Measurements from ENCODE around the gene RASA3. TPM values are rescaled to one million over a fixed set of nuclear protein-coding genes. Genes with fewer than 3 reads are reported as not detected.
A peak's percentile ranks its signal among the peaks of the same experiment; 100 is the strongest.

Gene RASA3
- total RNA-seq, 1 experiment from 2014 or later = 0.95 TPM

DNA sequence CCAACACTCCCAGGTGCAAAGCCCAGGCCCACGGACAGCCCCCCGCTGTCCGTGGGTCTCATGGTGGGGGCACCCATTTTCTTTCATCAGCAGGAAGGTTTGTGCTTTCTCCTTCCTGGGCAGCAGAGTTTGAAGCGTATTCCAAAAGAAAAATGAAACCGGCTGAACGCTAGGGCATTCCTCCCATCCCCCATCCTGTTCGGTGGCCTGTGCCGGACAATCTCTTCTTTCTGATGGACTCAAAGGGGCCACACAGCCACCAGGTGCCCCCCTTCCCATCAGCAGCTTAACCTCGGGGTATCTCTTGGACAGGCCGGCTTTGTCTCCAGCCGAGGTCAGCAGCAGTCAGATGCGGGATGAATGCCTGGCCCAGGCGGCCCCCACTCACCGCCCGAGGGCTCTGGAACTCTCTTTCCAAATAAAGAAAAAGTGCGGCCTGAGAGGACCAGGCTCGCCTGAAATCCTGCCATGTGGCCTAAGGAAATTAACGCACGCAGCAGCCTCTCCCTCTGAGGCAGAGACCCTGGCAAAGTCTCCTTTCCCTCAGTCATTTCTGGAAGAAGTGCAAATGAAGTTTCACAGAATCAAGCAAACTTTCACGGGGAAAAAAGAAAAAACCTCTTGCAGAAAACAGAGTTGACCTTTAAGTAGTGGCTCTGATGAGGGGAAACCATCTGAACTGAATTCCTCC lies 67.8 kb downstream of the RASA3 start:
- H3K4me1 Mint-ChIP-seq (ENCODE audit: low read depth, unreplicated experiment) = no peaks in the 10 kb centered on the region
- no peaks in the 10 kb centered on the region for H3K9me3 ChIP-seq
- peak in 1 of 2 experiments; percentile 26 for DNase-seq
- no peaks in the 10 kb centered on the region for H3K27me3 Mint-ChIP-seq (ENCODE audit: insufficient read depth, unreplicated experiment)
- H3K4me3 Mint-ChIP-seq (ENCODE audit: unreplicated experiment) = peak overlapping the region; percentile 70
- CTCF ChIA-PET = no interaction called here
- POLR2A ChIA-PET = no interaction called here
- H3K4me1 ChIP-seq = peaks cover 11% of the 10 kb centered on the region
- TF ChIP-seq, protein P1, sequence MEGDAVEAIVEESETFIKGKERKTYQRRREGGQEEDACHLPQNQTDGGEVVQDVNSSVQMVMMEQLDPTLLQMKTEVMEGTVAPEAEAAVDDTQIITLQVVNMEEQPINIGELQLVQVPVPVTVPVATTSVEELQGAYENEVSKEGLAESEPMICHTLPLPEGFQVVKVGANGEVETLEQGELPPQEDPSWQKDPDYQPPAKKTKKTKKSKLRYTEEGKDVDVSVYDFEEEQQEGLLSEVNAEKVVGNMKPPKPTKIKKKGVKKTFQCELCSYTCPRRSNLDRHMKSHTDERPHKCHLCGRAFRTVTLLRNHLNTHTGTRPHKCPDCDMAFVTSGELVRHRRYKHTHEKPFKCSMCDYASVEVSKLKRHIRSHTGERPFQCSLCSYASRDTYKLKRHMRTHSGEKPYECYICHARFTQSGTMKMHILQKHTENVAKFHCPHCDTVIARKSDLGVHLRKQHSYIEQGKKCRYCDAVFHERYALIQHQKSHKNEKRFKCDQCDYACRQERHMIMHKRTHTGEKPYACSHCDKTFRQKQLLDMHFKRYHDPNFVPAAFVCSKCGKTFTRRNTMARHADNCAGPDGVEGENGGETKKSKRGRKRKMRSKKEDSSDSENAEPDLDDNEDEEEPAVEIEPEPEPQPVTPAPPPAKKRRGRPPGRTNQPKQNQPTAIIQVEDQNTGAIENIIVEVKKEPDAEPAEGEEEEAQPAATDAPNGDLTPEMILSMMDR (IDR thresholded peaks at IDR 0.05; ENCODE audit: insufficient read depth in 1 of 2, low read depth in 1 of 2, low read length in 1 of 2, severe bottlenecking in 1 of 2, unreplicated experiment in 1 of 2) = no peak
- H3K27me3 ChIP-seq (replicated peaks; ENCODE audit: control insufficient read depth, insufficient read depth, low read length) = no peaks in the 10 kb centered on the region
- intact Hi-C loops (cut with micrococcal nuclease; ENCODE audit: unreplicated experiment) = loop anchor here (10.0 kb wide), 1 partner anchor 50 kb away; no protein-coding TSS in a partner anchor
- H3K9me3 Mint-ChIP-seq (ENCODE audit: unreplicated experiment) = no peaks in the 10 kb centered on the region
- H3K36me3 Mint-ChIP-seq (ENCODE audit: insufficient read depth, unreplicated experiment) = peaks cover 11% of the 10 kb centered on the region
- TSS peak; percentile 74 for BruUV-seq (replicated peaks)
- peak overlapping the region; percentile 42 for H3K4me3 ChIP-seq (ENCODE audit: low read depth, low read length)
- H3K27ac Mint-ChIP-seq (ENCODE audit: unreplicated experiment) = peak overlapping the region; percentile 69
- no peaks in the 10 kb centered on the region for H3K36me3 ChIP-seq (ENCODE audit: control insufficient read depth, insufficient read depth, low read length)

DNA sequence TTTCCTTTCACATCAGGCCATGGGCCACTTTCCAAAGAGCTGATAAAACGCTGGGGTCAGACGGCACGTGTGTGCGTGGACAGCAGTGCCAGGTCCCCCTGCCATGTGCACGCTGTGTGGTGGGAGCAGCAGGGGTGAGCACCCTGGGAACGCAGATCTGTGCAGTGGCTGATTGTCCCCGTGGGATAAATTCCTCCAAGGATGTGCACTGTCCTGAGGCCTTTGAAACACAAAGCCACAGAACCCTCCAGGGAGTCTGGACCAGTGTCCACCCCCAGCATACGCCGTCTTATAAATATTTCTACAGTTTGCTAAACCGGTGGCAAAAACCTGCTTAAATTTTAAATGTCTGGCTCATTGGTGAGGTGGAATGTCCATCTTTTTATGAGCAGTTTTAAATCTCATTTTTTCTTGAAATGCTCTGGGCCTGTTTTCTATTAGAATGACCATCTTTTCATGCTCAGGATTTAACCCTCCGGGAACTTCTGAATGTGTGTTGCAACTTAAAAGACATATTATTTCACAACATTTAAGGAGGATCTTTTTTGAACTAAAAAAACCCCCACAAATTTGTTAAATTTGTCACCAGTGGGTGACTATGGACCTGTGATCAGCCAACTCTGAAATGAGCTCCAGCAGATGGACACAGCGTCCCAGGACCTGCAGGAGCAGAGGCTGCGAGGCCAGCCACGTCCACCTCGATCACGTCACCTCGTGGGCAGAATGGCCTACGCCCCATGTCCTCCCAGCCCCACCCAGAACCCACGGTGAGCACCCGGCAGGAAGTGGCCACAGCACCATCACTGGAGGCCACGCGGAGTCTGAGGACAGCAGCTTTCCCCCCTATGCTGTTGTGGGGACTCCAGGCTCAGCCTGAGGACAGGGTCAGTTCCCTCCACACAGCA lies 68.6 kb downstream of the RASA3 start:
- Mint-ChIP-seq H3K36me3 (ENCODE audit: insufficient read depth, unreplicated experiment) (peaks cover 11% of the 10 kb centered on the region), H3K27ac (ENCODE audit: unreplicated experiment) (peak overlapping the region; percentile 69), H3K9me3 (ENCODE audit: unreplicated experiment) (no peaks in the 10 kb centered on the region), H3K4me1 (ENCODE audit: low read depth, unreplicated experiment) (no peaks in the 10 kb centered on the region), H3K27me3 (ENCODE audit: insufficient read depth, unreplicated experiment) (no peaks in the 10 kb centered on the region), H3K4me3 (ENCODE audit: unreplicated experiment) (peak overlapping the region; percentile 70)
- POLR2A ChIA-PET = no interaction called here
- no peaks in the 10 kb centered on the region for H3K27me3 ChIP-seq (replicated peaks; ENCODE audit: control insufficient read depth, insufficient read depth, low read length)
- no peak for DNase-seq
- peaks cover 11% of the 10 kb centered on the region for H3K4me1 ChIP-seq
- no peaks in the 10 kb centered on the region for H3K36me3 ChIP-seq (ENCODE audit: control insufficient read depth, insufficient read depth, low read length)
- TF ChIP-seq, protein P1 (IDR thresholded peaks at IDR 0.05; ENCODE audit: insufficient read depth in 1 of 2, low read depth in 1 of 2, low read length in 1 of 2, severe bottlenecking in 1 of 2, unreplicated experiment in 1 of 2) = no peak
- intact Hi-C loops (cut with micrococcal nuclease; ENCODE audit: unreplicated experiment) = loop anchor here (10.0 kb wide), 1 partner anchor 51 kb away; no protein-coding TSS in a partner anchor
- no peaks in the 10 kb centered on the region for H3K9me3 ChIP-seq
- CTCF ChIA-PET = no interaction called here
- no peak overlapping the region for H3K4me3 ChIP-seq (ENCODE audit: low read depth, low read length)
- BruUV-seq (replicated peaks) = no TSS peak

DNA sequence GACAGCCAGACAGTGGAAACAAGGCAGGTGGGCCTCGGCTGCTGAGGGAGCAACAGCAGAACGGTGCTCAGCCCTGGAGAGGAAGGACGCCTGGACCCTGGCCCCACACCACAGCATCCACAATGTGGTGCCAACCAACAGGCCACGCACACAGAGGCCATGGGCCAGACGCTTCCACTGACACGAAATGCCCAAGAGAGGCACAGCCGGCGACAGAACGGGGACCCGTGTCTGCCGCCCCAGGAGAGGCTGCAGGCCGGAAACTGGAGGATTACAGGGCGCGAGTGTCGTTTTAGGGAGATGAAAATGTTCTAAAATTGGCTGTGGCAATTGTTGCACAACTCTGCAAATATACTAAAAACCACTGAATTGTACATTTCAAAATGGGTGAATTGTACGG lies 69.7 kb downstream of the RASA3 start:
- no peak for DNase-seq
- H3K27me3 ChIP-seq (replicated peaks; ENCODE audit: control insufficient read depth, insufficient read depth, low read length) = no peaks in the 10 kb centered on the region
- H3K36me3 Mint-ChIP-seq (ENCODE audit: insufficient read depth, unreplicated experiment) = peaks cover 11% of the 10 kb centered on the region
- no peaks in the 10 kb centered on the region for H3K27me3 Mint-ChIP-seq (ENCODE audit: insufficient read depth, unreplicated experiment)
- H3K4me1 Mint-ChIP-seq (ENCODE audit: low read depth, unreplicated experiment) = no peaks in the 10 kb centered on the region
- TF ChIP-seq, protein P1 (IDR thresholded peaks at IDR 0.05; ENCODE audit: insufficient read depth in 1 of 2, low read depth in 1 of 2, low read length in 1 of 2, severe bottlenecking in 1 of 2, unreplicated experiment in 1 of 2) = no peak
- no peaks in the 10 kb centered on the region for H3K9me3 Mint-ChIP-seq (ENCODE audit: unreplicated experiment)
- ChIA-PET POLR2A (no interaction called here), CTCF (no interaction called here)
- BruUV-seq (replicated peaks) = no TSS peak
- intact Hi-C loops (cut with micrococcal nuclease; ENCODE audit: unreplicated experiment) = loop anchor here (10.0 kb wide), 1 partner anchor 52 kb away; no protein-coding TSS in a partner anchor
- H3K27ac Mint-ChIP-seq (ENCODE audit: unreplicated experiment) = no peak overlapping the region
- no peak overlapping the region for H3K4me3 Mint-ChIP-seq (ENCODE audit: unreplicated experiment)
- no peak overlapping the region for H3K4me3 ChIP-seq (ENCODE audit: low read depth, low read length)
- no peaks in the 10 kb centered on the region for H3K9me3 ChIP-seq
- no peaks in the 10 kb centered on the region for H3K36me3 ChIP-seq (ENCODE audit: control insufficient read depth, insufficient read depth, low read length)
- H3K4me1 ChIP-seq = peaks cover 11% of the 10 kb centered on the region
